ENCODE results near the gene TRIB2.

The TRIB2 gene

DNA sequence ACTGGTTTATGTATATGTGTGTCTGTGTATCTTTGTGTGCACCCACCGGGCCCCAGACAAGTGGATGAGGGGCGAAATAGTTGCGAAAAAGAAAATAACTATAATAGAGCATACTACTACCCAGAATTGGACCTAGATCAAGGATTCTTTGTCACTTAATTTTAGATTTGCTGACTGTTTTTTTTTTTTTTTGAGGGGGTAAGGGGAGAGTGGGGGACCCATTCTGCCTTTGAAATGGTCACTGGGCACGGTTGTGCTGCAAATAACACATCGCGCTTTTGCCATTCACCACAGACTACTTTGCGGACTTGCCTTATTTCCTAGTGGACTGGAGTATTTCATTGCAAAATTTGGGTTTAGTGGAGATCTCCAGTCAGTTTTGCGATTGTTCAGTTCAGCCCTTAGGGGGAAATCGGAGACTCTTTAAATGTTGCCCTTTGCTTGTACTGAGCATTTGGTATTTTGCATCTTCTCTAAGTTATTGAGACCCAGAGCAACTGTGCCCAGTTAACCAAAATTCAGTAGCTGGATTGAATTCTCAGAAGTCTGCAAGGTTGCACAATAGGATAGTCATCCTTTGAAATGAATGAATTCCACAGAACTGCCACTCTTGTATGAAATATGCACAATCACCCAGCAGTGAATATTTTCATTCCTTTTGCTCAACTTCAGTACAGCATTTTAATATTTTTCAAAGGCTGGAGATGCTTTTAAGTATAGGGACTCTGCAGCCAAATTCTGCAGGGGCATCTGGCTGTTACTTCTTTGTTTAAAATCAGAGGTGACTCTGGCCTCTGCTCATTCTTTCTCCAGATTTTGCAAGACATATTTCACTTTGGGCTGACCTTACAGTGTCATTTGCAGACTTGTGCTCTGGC, 2.9 kb downstream of the TRIB2 start:
- peak in 2 of 51 donors; percentile 20 to 33 for DNase-seq

DNA sequence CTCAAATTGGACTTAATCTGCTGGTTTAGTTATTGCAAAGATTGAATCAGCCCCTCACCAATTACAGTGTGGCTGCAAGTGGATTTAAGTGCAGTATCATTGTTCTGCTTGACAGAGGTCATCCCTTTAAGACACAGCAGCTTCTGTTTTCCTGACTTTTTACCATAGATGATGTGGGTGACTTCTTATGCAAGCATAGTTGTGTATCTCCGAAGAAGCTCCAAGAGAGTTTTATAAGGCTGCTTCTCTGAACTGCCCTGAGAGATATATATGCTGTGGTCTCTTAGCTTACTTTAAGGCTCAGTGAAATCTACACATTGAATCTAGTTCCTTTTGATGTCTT, 3.5 kb downstream of the TRIB2 start:
- DNase-seq = no peak

DNA sequence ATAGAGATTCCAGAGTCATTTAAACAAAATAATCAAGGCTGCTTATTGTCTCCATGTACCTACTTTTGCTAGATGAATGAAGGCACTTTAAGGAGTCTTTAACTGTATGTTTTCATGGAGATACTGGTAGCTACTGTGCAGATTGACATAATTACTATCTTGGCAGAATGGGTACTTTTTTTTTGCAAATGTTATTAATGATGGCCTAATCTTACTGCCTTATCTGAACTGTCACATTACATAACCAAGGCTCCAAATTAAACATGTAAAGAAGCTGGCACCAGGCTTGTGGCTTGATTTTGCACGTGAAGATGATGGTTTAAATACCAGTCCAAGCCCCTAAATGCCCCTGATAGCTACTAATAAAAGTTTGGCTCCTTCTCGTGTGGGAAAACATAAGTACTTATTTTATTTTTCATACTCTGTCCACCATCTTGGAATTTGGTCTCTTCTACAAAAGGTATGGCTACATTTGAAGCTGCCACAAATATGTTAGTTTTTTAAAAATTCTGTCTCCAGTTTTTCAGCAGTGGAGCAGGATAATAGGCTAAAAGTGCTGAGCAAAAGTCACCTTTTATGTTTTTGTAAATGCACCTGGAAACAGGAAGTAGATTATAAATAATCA, 4.1 kb downstream of the TRIB2 start:
- DNase-seq = no peak

DNA sequence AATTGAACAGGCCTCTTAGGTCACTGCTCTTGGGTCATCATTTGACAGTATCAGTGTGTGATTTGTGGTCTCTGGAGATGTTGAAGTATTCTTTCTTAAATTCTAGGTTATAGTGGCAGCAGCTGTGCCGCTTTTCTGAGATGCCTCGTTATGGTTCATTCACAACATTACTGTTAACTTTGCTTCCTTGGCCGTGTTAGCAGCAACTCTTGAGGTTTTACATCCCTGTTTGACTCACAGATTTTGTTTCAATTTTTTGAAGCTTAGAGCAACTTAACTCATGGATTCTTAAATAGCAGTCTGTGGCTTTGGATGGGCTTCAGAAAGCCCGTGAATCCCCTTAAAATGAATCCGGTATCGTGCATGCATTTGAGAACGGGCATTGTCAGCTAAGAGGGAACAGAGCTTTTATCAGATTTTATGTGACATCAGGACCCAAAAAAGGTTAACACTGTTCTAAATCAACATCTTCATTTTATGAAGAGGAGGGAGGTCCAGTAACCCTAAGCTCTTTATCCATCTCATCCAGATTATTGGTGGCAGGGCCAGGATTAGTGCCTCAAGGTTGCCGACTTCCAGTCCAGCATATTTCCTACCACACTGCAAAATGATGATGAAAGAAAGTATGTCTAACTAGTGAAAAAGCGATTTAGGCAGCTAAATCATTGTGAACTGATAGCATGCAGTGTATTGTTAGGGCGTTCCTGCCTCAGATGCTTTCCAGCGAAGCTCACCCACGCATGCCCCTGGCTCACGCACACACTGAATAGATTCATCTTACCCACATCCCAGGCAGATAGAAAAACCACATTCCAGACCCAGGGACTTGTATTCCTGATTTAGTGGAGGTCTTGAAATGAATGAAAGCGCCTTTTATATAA, 5.1 kb downstream of the TRIB2 start:
- DNase-seq = peak in 1 of 51 donors; percentile 45

DNA sequence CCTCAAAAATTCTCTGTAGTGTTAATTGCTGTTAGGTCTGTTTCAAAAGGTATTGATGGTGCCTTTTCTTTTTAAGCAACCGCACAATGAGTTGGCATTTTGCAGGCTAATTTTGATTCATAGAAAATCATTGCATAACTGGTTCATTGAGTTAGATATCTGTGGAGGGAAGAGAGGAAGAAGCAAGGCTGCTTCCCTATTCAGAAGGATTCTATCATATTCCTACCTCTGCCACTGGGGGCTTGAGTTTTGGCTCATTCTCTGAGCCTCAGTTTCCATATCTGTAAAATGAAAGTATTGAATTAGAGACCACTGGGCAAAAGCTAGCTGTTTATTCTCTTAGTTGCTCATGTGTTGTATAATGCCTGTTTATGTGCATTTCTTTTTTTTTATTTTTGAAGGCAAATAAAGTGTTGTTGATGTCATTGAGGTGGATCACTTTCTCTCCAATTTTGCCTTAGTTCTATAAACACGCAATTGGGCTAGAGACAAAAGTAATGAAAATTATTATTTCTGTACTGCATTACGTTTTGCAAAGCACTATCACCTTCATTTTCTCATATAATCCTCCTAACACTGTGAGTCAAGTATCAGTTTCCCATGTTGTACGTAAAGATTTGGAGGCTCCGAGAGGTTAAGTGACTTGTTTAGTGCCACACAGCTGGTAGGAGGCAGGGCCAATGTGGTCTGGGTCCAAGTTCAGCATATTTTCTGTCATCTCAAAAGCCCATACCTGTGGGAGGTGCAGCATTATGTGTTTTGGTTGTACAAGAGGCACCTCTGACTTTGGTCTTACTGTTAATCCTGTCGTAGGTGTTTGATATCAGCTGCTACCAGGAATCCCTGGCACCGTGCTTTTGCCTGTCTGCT, 5.9 kb downstream of the TRIB2 start:
- DNase-seq = no peak

DNA sequence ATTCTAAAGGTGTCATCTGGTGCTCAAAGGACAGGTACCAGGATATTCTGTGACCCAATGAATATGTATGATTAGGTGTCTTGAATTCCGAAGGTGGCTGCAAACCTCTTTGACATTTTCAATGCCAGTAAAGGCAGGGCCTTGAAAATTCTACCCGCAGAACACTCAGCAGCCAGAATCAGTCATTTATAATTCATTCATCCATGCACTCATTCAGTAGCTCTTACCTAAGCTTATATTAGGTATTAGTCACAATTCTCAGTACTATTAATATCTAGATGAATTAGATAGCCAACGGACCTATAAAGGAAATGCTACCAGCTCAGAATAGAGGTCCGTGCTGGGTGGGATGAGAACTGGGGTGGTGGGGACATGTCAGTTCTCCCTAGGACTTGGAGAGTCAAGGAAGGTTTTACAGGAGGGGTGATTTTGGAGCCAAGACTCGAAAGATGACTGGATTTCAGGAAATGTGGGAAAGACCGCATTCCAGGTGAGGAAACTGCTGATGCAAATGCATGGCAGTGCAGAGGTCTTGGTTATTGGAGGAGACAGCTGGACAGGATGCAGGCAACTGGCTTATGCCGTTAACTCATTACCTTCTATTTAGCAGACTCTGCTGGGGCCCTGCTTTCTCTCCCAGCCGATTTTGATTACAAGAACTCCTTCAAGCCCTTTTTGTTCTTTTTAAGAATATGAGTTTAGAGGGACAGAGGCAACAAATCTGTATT, 7.2 kb downstream of the TRIB2 start:
- DNase-seq = no peak

DNA sequence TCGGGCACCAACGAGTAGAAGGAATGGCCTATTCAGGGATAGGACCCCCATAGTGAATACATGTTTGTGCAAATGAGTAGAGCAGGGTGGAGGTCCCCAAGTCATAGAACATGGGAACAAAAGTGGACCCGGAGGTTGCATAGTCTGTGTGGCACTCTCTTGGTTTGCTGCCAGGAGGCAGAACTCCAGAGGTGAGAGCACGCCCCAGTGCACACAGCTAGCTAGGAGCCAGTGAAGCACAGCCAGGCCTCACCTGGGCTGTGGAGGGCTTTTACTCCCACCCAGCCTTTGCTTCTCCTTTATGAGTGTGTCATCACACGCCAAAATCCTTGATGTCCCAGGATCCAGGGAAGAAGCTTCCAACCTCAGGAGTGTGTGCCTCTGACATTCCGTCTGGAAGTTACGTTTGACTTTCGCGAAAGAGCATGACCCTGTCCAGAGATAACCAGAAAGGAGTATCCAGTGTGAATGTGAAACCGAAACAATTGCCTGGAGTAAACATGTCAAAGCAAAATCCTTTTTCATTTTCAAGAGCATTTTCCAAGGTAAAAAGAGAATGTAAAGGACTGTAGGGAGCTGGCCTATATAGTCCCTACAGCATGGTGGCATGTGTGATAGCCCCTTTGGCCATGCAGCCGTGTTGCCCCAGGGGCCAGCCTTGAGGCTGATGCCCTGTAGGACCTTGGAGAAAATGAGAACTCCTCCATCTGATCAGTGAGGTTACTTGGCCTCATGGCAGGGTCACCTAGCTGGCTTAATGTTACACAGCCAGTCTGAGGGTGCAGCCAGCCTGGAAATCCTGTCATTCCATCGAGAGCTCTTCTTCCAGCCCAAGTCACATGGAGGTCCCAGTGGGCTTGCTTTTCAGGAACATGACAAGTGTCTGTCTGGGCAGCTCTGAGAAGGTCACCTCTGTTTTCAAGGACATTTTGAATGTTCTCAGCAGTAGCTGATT, 8.8 kb downstream of the TRIB2 start:
- DNase-seq = no peak

DNA sequence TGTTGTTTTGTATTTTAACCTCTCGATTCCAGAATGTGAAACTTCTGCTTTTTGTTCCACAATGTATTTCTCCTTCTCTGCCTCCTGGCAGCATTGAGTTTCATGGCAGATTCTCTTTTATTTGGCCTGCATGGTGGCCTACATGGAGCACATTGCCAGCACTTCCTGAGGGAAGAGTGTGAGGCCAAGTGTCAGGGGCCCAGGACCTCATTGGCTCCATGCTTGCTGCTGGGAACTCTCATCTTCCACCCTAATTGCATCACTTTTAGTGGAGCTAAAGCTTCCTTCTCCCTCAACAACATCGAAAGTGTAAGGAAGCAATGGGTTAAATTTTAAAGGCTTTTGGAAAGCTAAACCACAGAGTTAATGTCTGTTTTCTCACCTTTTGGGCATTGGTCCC, 9.5 kb downstream of the TRIB2 start:
- DNase-seq = no peak

DNA sequence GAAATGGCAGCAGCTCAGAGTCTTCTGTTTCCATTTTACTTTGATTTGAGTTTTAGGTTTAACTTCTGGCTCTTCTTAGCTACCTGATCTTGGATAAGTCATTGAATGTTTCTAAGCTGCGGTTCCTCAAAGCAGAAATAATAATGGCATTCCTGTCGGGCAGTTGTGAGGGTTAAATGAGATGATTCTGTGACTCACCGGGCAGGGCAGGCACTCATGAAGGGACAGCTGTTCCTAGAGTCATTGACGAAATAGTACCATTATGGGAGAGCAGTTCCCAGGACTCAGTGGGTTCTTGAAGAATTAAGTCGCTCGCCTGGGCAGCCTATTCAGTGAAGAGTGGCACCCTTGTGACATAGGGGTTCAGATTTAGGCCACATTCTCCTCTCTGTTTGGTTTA, 10.3 kb downstream of the TRIB2 start:
- DNase-seq = no peak

DNA sequence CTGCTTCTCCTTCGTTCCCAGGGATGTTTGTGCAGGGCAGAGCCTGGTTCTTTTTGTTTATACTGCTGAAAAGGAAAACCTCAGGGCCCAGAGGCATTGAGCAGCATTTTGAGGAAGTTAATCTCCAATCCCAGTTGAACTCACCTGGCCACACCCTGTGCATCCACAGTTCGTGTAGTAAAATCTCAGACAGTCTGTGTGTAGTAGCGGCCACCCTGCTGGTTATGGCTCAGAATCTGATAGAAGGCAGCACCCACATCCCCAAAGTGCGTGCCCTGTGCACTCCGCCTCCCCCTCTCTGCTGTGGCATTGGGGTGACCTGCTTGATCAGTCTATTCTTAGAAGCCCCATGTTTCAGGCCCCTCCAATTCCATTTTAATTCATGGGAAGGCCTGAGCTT, 10.9 kb downstream of the TRIB2 start:
- no peak for DNase-seq

DNA sequence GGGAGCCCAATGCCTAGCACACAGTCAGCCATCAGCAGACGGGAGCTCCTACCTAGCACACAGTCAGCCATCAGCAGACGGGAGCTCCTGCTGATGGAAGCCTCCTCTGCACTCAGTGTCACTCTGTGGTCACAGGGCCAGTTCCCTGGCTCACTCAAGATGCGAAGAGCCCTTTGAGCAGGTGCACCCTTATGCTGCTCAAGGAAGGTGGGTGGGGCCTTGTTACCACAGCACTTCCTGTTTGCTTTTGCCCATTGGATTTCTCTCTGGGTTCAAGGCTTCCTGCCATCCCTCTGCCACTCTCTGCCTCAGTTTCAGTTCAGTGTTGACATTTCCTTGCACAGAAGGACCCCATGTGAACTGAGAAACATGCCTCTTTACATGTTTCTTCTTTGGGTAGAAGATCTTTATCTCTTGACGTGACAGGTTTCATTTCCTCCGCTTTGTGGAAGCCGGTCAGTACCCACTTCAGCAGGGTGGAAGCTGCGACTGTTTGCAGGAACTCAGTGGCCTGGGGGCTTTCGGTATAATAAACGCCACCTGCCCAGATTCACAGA, 11.6 kb downstream of the TRIB2 start:
- no peak for DNase-seq

DNA sequence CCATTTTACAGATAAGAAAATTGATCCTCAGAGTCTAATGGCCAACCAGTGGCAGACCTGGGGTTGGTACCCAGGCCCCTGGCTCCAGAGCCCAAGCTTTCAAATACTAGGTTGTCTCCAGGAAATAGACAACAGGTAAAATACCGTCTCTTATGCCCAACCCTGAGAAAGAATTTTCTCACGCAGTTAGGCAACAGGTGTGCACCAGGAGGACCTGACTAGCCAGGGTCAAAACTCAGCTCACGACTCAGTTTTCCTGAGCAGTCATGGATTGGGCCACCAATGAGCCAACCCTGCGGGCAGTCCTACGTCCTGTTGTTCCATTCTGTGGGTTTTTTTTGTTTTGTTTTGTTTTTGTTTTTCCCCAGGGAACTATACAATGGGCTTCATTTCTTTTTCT, 13.5 kb downstream of the TRIB2 start:
- DNase-seq = no peak

DNA sequence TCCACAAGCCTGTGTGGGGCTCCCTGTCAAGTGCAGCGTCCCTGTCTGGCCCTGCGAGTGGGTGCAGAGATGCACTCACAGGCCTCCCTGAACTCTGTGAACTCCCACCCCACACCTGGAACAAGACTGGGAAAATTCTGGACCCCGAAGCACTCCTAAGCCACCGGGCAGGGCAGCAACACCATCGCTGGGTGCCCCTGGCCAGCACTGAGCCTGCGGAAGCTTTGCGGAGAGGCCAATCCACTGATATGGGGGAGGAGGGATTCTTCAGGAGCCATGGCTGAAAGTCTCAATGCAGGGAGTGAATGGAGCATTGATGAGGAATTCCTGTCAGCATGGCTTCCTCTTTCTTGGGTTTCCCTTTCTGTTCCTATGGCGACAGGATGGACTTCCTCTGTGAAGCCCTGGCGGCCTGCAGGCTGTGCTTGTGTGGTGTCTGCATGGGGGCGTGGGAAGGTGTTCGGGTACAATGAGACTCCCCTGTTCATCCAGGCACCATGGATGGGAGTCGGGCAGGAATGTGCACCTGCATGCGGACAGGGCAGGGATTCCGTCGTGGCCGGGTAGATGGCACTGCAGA, 15.1 kb downstream of the TRIB2 start:
- no peak for DNase-seq

DNA sequence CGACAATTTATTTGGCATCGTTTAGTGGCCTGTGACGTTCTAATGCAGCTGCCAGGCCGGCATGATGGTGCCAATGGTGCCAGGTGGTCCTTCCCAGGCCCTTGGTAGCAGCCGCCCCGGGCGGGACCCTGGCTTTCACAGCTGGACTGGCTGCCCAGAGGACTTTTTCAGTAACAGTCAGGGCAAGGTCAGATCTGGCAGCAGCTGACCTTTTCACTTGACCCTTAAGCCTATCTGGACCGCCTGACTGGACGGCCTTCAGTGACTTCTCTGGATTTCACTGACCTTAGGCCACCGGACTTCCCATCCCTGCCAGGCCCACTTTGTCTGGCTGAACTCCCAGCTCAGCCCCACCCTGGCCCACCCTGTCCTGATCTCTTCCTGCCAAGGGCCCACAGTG, 15.9 kb downstream of the TRIB2 start:
- DNase-seq = no peak

DNA sequence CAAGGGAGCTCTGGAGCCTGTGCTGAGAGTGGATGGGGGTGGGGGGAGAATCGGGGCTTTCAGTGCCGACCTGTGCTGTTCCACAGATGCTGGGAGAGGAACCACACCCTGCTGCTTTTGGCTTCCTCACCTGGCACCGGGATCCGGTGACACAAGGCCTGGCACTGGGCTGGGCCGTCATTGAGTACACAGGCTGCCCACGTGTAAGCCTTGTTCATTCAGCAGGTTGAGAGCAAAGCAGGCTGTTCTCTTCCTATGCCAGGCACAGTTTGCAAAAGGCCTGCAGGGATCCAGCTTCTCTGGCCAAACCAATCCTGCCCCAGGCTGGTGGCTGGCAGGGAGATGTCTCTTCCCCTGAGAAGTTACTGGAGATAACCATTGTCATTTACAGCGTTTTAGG, 17.1 kb downstream of the TRIB2 start:
- DNase-seq = peak in 21 of 51 donors; percentile 21 to 76 (median 40)

DNA sequence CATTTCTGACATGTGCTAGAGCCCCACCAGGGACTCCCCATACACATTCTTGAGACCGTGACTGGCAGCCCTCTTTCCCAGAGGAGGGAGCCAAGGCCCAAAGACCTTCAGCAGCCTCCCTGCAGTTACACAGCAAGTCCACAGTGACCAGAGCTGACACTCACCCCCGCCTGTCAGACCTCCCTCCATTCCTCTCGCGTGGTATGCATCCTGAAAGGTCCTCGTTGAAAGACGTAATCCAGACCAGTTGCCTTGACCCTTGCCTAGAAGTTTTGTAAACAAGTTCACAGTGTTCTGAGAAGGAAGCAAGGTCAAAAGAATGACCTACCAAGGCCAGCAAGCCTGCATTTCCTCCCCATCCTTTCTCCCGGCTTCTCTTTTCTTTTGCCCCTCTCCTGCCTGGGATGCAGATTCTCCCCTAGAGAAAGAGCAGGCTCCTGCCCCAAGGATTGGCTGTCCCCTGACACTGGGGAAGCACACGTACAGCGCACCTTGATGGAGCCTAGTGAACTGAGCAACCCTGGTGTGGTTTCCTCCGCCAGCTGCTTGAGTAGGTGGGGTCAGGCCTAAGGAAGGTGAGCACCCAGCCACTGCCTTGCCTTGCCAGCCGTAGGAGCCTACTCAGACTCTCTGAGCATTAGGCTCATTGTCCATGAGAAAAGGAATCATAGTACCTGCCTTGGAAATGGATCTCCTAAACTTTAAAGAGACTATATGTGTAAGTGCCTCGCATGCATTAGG, 18.3 kb downstream of the TRIB2 start:
- DNase-seq = no peak

DNA sequence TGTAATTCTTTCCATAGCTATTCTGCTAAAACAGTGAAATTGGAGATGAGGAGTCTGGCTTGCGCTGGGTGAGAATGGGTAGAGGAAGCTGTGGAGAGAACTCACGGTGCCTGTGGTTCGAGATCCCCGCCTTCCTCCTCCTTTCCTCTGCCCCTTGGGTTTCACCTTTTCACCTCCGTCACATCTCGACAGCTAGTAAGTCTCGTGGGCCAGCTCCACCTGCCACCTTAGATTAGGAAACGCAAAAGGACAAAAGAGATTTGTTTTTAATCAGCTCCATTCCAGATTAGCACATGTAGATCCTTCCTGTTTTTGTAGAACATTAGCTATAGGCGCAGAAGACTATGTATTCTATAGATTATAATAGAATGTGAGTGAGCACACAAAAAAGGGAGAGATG, 20.6 kb downstream of the TRIB2 start:
- no peak for DNase-seq

All from hypothalamus (tissue), 51 donors.